HG03565 (cell line): Measurements from ENCODE around the gene ADCY5.

Source experiments
- ATAC-seq: cut with Tn5 transposase; IDR thresholded peaks from one replicate; pipeline ENCODE4 v1.9.1; 2021; ENCODE audit warnings: mild to moderate bottlenecking, moderate library complexity; ENCODE audit not compliant: unreplicated experiment

ADCY5 gene

GRCh38 chr3:123312331-123313265 lies 136.3 kb downstream of the ADCY5 start:
- ATAC-seq, result no peak

GRCh38 chr3:123311201-123311600 lies 137.7 kb downstream of the ADCY5 start:
- no peak for ATAC-seq

GRCh38 chr3:123310741-123311140 lies 138.1 kb downstream of the ADCY5 start:
- ATAC-seq, result no peak

GRCh38 chr3:123310186-123310585 lies 138.7 kb downstream of the ADCY5 start:
- no peak for ATAC-seq

GRCh38 chr3:123307064-123307463 lies 141.8 kb downstream of the ADCY5 start:
- no peak for ATAC-seq

- ATAC-seq, result no peak
These were observed 143.7 kb downstream of the ADCY5 start for GRCh38 chr3:123305192-123305591.

GRCh38 chr3:123303976-123304560 lies 144.8 kb downstream of the ADCY5 start:
- no peak for ATAC-seq

- no peak for ATAC-seq
These were observed 145.9 kb downstream of the ADCY5 start for GRCh38 chr3:123302961-123303360.

GRCh38 chr3:123301331-123302184 lies 147.3 kb downstream of the ADCY5 start:
- ATAC-seq, result no peak

GRCh38 chr3:123300583-123300982 lies 148.3 kb downstream of the ADCY5 start:
- ATAC-seq, result no peak

- ATAC-seq, result no peak
These were observed 148.8 kb downstream of the ADCY5 start for GRCh38 chr3:123300056-123300455.

GRCh38 chr3:123299581-123299980 lies 149.3 kb downstream of the ADCY5 start:
- no peak for ATAC-seq

- ATAC-seq, result no peak
These were observed 150.0 kb downstream of the ADCY5 start for GRCh38 chr3:123298903-123299302.

- ATAC-seq, result no peak
These were observed 151.3 kb downstream of the ADCY5 start for GRCh38 chr3:123297627-123297899.

GRCh38 chr3:123296836-123297626 lies 151.9 kb downstream of the ADCY5 start:
- ATAC-seq, result no peak

- ATAC-seq, result no peak
These were observed 152.6 kb downstream of the ADCY5 start for GRCh38 chr3:123296261-123296660.

- ATAC-seq, result no peak
These were observed 153.0 kb downstream of the ADCY5 start for GRCh38 chr3:123295901-123296250.

- no peak for ATAC-seq
These were observed 153.6 kb downstream of the ADCY5 start for GRCh38 chr3:123295171-123295900.

- ATAC-seq, result no peak
These were observed 154.5 kb downstream of the ADCY5 start for GRCh38 chr3:123294296-123294938.
